ENCODE results near the gene PPM1H. TPM values are rescaled to one million over a fixed set of nuclear protein-coding genes. Genes with fewer than 3 reads are reported as not detected.
A peak's percentile ranks its signal among the peaks of the same experiment; 100 is the strongest.

The PPM1H gene
- total RNA-seq, 4 donors from 2014 or later, result 1.7 to 7.4 (median 3.4) TPM

DNA sequence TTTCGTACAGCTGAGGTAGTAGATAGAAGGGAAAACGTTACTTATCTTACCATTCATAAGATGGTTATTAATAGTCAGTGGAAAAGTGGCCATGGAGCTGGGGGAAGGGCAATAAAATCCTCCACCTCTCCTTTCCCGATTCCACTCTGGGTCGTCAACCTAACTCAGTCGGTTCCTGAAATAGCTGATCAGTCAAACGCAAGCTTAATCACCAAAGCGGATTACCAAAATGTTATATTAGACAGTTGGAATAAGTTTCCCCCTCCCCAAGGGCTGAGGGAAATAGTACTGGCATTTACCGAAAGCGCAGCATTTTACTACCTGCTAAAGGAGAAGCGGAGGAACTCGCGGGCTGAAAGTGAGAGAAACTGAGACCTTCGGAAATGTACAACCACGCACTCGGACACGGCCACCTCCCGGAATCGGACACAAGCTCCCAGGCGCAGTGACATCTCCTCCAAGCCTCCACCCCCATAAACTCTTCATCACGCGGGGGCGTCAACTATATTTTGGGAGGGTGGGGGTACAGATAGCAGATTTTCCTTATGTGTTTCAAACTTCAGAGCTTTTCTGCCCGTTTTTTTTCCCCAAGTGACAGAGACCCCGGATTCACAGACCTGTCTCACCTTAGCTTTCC lies 1.2 kb downstream of the PPM1H start:
- Histone ChIP-seq H3K9me3 (no peaks in the 10 kb centered on the region), H3K4me3 (peak overlapping the region; percentile 44 to 65 (median 58)), H3K36me3 (no peaks in the 10 kb centered on the region), H3K4me1 (peaks cover 0 to 10% (median 0%) of the 10 kb centered on the region in 4 donors), H3K27me3 (no peaks in the 10 kb centered on the region), H3K27ac (no peak overlapping the region)
- DNase-seq, result no peak
- TF ChIP-seq POLR2A (IDR thresholded peaks at IDR 0.05), result no peak
- TF ChIP-seq, protein P1, sequence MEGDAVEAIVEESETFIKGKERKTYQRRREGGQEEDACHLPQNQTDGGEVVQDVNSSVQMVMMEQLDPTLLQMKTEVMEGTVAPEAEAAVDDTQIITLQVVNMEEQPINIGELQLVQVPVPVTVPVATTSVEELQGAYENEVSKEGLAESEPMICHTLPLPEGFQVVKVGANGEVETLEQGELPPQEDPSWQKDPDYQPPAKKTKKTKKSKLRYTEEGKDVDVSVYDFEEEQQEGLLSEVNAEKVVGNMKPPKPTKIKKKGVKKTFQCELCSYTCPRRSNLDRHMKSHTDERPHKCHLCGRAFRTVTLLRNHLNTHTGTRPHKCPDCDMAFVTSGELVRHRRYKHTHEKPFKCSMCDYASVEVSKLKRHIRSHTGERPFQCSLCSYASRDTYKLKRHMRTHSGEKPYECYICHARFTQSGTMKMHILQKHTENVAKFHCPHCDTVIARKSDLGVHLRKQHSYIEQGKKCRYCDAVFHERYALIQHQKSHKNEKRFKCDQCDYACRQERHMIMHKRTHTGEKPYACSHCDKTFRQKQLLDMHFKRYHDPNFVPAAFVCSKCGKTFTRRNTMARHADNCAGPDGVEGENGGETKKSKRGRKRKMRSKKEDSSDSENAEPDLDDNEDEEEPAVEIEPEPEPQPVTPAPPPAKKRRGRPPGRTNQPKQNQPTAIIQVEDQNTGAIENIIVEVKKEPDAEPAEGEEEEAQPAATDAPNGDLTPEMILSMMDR (IDR thresholded peaks at IDR 0.05), result no peak

DNA sequence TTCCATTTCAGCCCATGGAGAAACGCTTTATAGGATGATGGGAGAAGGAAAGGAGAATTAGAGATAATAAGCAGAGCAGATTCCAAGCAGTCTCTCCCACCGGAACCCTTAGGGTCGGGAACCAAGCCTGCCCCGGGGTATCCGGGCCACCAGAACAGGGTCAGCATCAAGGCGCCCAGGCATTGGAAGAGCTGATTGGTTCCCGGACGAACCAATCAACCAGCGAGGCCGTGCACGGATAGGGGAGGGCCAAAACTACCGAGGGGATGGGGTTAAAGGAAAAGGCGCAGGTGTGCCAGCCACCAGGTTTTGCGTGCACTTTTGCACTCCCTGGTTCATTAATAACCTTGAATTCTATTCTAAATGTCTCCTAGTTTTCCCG lies 1.7 kb downstream of the PPM1H start:
- no peaks in the 10 kb centered on the region for H3K36me3 ChIP-seq
- H3K4me3 ChIP-seq, result peak overlapping the region in 3 of 4 donors; percentile 44 to 65 (median 61)
- peak in 1 of 3 donors; percentile 48 for DNase-seq
- H3K9me3 ChIP-seq, result no peaks in the 10 kb centered on the region
- no peaks in the 10 kb centered on the region for H3K27me3 ChIP-seq
- peaks cover 0 to 10% (median 0%) of the 10 kb centered on the region in 4 donors for H3K4me1 ChIP-seq
- no peak overlapping the region for H3K27ac ChIP-seq
- TF ChIP-seq, protein P1 (IDR thresholded peaks at IDR 0.05), result no peak
- no peak for TF ChIP-seq POLR2A (IDR thresholded peaks at IDR 0.05)

DNA sequence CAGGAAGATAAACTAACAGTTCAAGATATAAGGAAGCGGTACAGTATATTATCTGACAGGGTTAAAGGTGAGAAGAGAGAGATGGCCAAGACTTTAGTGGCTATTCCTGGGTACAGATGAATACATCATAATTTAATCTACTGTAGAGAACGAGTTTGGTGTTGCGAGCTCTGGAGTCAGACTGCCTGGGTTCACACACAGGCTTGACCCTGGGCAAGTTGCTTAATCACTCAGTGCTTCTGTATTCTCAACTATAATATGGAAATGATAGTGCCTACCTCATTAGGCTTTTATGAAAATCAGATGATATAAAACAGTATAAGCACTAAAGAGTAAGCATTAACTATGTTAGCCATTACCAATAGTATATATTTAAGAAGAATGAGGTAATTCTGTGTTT lies 3.5 kb downstream of the PPM1H start:
- Histone ChIP-seq H3K4me1 (peaks cover 0 to 10% (median 0%) of the 10 kb centered on the region in 4 donors), H3K9me3 (no peaks in the 10 kb centered on the region), H3K4me3 (no peak overlapping the region), H3K27ac (no peak overlapping the region), H3K36me3 (no peaks in the 10 kb centered on the region), H3K27me3 (no peaks in the 10 kb centered on the region)
- no peak for DNase-seq
- TF ChIP-seq, protein P1 (IDR thresholded peaks at IDR 0.05), result no peak
- no peak for TF ChIP-seq POLR2A (IDR thresholded peaks at IDR 0.05)

DNA sequence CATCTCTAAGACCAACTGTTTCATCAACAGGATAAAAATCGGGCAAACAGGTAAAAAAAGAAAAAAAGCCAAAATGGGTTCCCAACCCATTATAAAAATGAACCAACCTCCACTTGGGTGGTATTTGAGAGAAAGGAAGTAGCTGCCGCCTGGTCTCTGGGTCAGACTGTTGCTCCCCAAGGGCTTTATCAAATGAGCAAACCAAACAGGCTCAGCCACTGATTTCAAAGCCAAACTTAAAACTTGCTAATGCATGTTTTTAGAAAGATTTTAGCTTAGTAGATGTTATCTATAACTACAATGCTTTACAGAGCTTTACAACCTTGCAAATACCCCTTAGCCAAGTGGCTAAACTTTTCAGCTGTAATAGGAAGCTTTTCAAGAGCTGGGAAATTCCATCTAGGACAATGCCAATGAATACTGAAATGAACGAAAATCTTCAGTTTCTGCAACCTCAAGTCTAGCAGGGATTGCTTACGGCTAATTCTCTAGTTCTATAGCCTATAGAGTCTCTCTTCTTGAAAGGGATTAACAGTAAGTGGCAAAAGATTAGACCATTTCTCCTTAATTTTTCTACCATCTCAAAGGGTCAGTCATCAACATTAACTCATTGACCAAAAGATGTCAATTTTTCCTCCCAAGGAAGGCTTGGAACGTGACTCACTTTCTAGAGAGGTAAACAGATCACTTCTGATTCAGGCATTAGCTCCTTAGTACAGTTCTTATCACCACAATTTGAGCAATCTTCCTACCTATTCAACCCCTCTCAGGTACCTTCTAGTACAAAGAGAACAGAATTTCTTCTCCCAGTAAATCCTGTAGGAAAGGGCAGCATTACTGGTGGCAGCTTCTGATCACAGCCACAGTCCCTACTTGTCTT lies 4.2 kb downstream of the PPM1H start:
- peaks cover 0 to 10% (median 0%) of the 10 kb centered on the region in 4 donors for H3K4me1 ChIP-seq
- H3K27ac ChIP-seq, result no peak overlapping the region
- no peaks in the 10 kb centered on the region for H3K36me3 ChIP-seq
- no peak overlapping the region for H3K4me3 ChIP-seq
- no peaks in the 10 kb centered on the region for H3K27me3 ChIP-seq
- no peak for DNase-seq
- TF ChIP-seq, protein P1 (IDR thresholded peaks at IDR 0.05), result no peak
- no peak for TF ChIP-seq POLR2A (IDR thresholded peaks at IDR 0.05)
- H3K9me3 ChIP-seq, result no peaks in the 10 kb centered on the region

DNA sequence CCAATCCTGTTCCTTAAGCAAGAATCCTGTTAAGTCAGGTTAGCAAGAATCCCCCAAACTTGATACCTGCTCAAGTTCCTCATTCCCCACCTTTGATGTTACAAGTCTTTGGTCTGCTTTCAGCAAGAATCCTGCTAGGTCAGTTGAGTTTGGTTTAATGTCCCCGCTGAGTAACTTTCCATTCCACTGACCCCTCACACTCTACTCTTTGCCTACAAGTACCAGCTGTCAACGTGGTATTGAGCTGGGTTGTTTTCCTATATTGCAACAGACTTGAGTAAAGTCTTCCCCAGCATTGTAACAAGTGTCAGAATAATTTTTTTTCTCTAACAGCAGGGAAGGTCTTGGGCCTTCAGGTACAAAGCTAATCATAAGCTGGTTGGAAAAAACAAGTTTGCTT lies 6.3 kb downstream of the PPM1H start:
- no peak for DNase-seq
- Histone ChIP-seq H3K27ac (no peak overlapping the region), H3K4me3 (no peak overlapping the region), H3K9me3 (no peaks in the 10 kb centered on the region), H3K4me1 (peaks cover 0 to 10% (median 0%) of the 10 kb centered on the region in 4 donors), H3K27me3 (no peaks in the 10 kb centered on the region), H3K36me3 (no peaks in the 10 kb centered on the region)
- TF ChIP-seq POLR2A (IDR thresholded peaks at IDR 0.05), result no peak
- TF ChIP-seq, protein P1 (IDR thresholded peaks at IDR 0.05), result no peak
